Thyroid gland (tissue), 4 donors: Measurements from ENCODE around the gene TTN. TPM values are rescaled to one million over a fixed set of nuclear protein-coding genes. Genes with fewer than 3 reads are reported as not detected.

Experiments
- DNase-seq, 2 donors: peaks; one replicate each; pipeline ENCODE4 v3.0.0-alpha.2; 2019
- H3K27ac ChIP-seq, 3 donors: fragments of 200-600 bp; sonication (generic); 1 replicate in 2 of 3; 2 replicates in 1 of 3; pipeline ENCODE4 v1.5.1; 2016 to 2019; ENCODE audit warnings: mild to moderate bottlenecking in 1 of 3, moderate library complexity in 1 of 3
- H3K27me3 ChIP-seq: fragments of 200-600 bp; sonication (generic); one replicate; pipeline ENCODE4 v1.5.1; 2019
- H3K36me3 ChIP-seq, 2 donors: fragments of 200-600 bp; sonication (generic); one replicate each; pipeline ENCODE4 v1.5.1; 2016 to 2019
- H3K4me1 ChIP-seq, 2 donors: fragments of 200-600 bp; sonication (generic); one replicate each; pipeline ENCODE4 v1.5.1; 2017 to 2019
- H3K4me3 ChIP-seq, 3 donors: fragments of 200-600 bp; sonication (generic); replicated peaks in 1 of 3; 1 replicate in 2 of 3; 2 replicates in 1 of 3; pipeline ENCODE4 v1.5.1; 2016; ENCODE audit warnings: mild to moderate bottlenecking in 1 of 3
- H3K9me3 ChIP-seq: fragments of 200-600 bp; sonication (generic); one replicate; pipeline ENCODE4 v1.5.1; 2017
- POLR2A ChIP-seq, 2 donors: fragments of 450-650 bp; IDR thresholded peaks; one replicate each; pipeline ENCODE4 v1.6.1; 2017; ENCODE audit warnings: antibody characterized with exemption in 2 of 2, mild to moderate bottlenecking in 2 of 2, moderate library complexity in 1 of 2
- WGBS, 2 donors: methylation state at CpG; one replicate each; pipeline ENCODE4 v1.1.5; 2017; 5-methylcytosine and 5-hydroxymethylcytosine counted together
- intact Hi-C: fragments of 100-400 bp; cut with DNase I; formaldehyde crosslinking; loops from one replicate; pipeline ENCODE4 v1.15.1; 2023
- total RNA-seq, 4 donors: library from RNA; depleted of rRNA; stranded (reverse); fragments of >200 nt; gene quantifications; one replicate each; pipeline ENCODE4 v1.2.3, GENCODE V29; 2016
- TF ChIP-seq, protein P1 (sequence below), 6 experiments: fragments of 200-600 bp in 3 of 6; fragments of 450-650 bp in 3 of 6; sonication (generic) in 3 of 6; IDR thresholded peaks; one replicate each; pipeline ENCODE4 v1.5.1; 2016 to 2019; ENCODE audit warnings: antibody characterized with exemption in 6 of 6, mild to moderate bottlenecking in 2 of 6, inconsistent platforms in 1 of 6, moderate library complexity in 1 of 6

Gene TTN
- total RNA-seq, 4 donors from 2014 or later: 6.3 to 11.3 (median 10.3) TPM

DNA sequence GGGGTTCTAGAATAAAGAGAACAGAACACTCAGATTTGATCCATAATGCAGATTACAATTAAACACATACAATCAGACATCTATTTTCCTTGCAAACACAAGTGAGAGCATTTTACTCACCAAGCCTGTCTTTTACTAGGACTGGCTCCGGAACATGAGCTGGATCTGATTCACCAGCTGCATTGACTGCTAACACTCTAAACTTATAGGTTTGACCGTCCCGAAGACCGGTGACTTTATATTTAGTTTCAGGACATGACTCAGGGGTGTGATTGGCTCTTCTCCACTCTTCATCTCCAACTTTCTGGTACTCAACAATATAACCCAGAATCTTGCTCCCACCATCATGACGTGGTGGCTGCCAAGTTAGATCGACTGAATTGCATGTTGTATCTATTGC lies 214.6 kb downstream of the TTN start:
- no peak for DNase-seq
- no peaks in the 10 kb centered on the region for H3K4me1 ChIP-seq
- H3K27ac ChIP-seq: no peak overlapping the region
- TF ChIP-seq POLR2A (IDR thresholded peaks at IDR 0.05): no peak
- TF ChIP-seq, protein P1, sequence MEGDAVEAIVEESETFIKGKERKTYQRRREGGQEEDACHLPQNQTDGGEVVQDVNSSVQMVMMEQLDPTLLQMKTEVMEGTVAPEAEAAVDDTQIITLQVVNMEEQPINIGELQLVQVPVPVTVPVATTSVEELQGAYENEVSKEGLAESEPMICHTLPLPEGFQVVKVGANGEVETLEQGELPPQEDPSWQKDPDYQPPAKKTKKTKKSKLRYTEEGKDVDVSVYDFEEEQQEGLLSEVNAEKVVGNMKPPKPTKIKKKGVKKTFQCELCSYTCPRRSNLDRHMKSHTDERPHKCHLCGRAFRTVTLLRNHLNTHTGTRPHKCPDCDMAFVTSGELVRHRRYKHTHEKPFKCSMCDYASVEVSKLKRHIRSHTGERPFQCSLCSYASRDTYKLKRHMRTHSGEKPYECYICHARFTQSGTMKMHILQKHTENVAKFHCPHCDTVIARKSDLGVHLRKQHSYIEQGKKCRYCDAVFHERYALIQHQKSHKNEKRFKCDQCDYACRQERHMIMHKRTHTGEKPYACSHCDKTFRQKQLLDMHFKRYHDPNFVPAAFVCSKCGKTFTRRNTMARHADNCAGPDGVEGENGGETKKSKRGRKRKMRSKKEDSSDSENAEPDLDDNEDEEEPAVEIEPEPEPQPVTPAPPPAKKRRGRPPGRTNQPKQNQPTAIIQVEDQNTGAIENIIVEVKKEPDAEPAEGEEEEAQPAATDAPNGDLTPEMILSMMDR (IDR thresholded peaks at IDR 0.05): no peak
- H3K27me3 ChIP-seq: no peaks in the 10 kb centered on the region
- peaks cover 0 to 1% of the 10 kb centered on the region in 2 donors for H3K36me3 ChIP-seq
- no peaks in the 10 kb centered on the region for H3K9me3 ChIP-seq
- intact Hi-C loops: no loop called here
- 98% methylated on average over 6 of the region's 6 CpGs for WGBS, 2 donors
- H3K4me3 ChIP-seq: no peak overlapping the region

DNA sequence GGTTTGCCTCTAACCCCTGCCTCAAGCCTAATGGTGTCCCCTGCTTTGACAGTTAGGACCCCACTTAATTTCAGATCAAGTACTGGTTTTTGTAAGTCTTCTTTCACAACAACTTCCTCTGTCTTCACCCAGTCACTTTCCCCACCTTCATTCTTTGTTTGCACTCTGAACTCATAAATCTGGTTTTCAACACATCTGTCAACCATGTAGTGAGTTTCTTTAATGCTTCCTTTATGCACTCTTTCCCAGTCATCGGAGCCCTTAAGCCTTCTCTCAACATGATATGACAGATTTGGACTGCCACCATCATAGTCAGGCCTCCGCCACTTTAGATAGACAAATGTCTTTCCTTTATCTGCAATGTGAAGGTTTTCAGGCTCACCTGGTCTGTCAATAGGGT lies 217.9 kb downstream of the TTN start:
- WGBS, 2 donors: 93 to 95% methylated on average over 2 of the region's 2 CpGs
- intact Hi-C loops: no loop called here

DNA sequence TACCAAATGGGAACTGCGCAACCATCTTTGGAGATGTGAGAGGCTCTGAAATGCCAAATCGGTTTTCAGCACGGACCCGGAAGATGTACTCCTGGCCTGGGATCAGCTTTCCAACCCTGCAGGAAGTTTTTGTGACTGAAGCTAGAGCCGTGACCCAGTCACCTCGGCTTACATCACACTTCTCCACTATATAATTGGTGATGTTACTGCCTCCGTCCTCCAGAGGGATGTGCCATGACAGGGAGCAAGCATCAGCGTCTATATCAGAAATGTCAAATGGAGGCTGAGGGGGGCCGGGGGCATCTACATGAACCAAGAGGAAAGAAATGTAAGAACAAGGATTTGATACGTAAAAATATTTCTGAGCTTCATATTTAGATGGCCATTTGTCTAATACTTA lies 222.6 kb downstream of the TTN start:
- Histone ChIP-seq H3K9me3 (no peaks in the 10 kb centered on the region), H3K27me3 (no peaks in the 10 kb centered on the region), H3K4me3 (no peak overlapping the region), H3K27ac (no peak overlapping the region), H3K36me3 (no peaks in the 10 kb centered on the region), H3K4me1 (no peaks in the 10 kb centered on the region)
- TF ChIP-seq, protein P1 (IDR thresholded peaks at IDR 0.05): no peak
- intact Hi-C loops: no loop called here
- no peak for DNase-seq
- WGBS, 2 donors: 95 to 96% methylated on average over 10 of the region's 10 CpGs

More for the DNA sequence above, 217.9 kb downstream of the TTN start:
- Histone ChIP-seq H3K4me3 (no peak overlapping the region), H3K36me3 (no peaks in the 10 kb centered on the region), H3K9me3 (no peaks in the 10 kb centered on the region), H3K27ac (no peak overlapping the region), H3K4me1 (no peaks in the 10 kb centered on the region), H3K27me3 (no peaks in the 10 kb centered on the region)
- no peak for TF ChIP-seq POLR2A (IDR thresholded peaks at IDR 0.05)
- TF ChIP-seq, protein P1 (IDR thresholded peaks at IDR 0.05): no peak
- no peak for DNase-seq

DNA sequence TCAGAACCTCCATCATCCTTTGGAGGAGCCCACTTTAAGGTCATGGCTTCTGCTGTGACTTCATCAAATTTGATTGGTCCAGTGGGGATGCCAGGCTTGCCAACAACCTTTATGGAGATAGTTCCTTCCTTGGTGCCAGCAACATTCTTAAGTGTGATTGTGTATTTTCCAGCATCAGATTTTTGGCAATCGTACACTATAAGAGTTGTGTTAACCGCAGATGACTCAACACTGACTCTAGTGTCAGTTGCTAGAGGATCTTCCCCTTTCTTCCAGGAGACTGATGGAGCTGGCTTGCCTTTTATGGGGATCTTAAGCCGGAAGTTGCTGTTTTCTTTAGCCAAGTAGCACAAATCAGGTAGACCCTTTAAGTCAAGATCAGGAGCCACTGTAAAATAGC lies 228.2 kb downstream of the TTN start:
- no peak overlapping the region for H3K27ac ChIP-seq
- no peaks in the 10 kb centered on the region for H3K4me1 ChIP-seq
- TF ChIP-seq, protein P1 (IDR thresholded peaks at IDR 0.05): no peak
- TF ChIP-seq POLR2A (IDR thresholded peaks at IDR 0.05): no peak
- H3K27me3 ChIP-seq: no peaks in the 10 kb centered on the region
- DNase-seq: no peak
- H3K4me3 ChIP-seq: no peak overlapping the region
- 90 to 98% methylated on average over 3 of the region's 3 CpGs for WGBS, 2 donors
- no peaks in the 10 kb centered on the region for H3K9me3 ChIP-seq
- intact Hi-C loops: no loop called here
- H3K36me3 ChIP-seq: peaks cover 9 to 12% of the 10 kb centered on the region in 2 donors

DNA sequence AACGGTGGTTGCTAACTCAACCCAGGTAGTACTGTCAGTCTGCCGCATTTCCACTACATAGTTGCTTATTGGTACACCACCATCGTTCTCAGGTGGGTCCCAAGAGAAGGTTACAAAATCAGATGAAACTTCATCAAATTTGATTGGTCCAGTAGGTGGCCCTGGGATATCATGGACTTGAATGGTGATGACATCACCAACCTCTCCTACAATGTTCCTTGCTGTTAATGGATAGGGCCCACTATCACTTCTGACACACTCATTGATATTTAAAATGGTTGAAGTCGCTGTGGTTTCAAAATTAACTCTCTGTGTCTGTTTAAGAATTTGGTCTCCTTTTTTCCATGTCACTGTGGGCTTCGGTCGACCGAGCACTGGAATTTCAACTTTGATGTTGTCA lies 232.4 kb downstream of the TTN start:
- no peaks in the 10 kb centered on the region for H3K9me3 ChIP-seq
- intact Hi-C loops: no loop called here
- H3K4me3 ChIP-seq: no peak overlapping the region
- DNase-seq: no peak
- TF ChIP-seq, protein P1 (IDR thresholded peaks at IDR 0.05): no peak
- no peak for TF ChIP-seq POLR2A (IDR thresholded peaks at IDR 0.05)
- H3K27ac ChIP-seq: no peak overlapping the region
- WGBS, 2 donors: 96 to 97% methylated on average over 7 of the region's 7 CpGs
- H3K4me1 ChIP-seq: no peaks in the 10 kb centered on the region
- H3K27me3 ChIP-seq: no peaks in the 10 kb centered on the region
- H3K36me3 ChIP-seq: peaks cover 9 to 12% of the 10 kb centered on the region in 2 donors
